Measurements from ENCODE around the gene NECTIN2. TPM values are rescaled to one million over a fixed set of nuclear protein-coding genes. Genes with fewer than 3 reads are reported as not detected.

NECTIN2 gene
- total RNA-seq, 2 experiments from 2014 or later: 0.36 to 0.65 TPM

DNA sequence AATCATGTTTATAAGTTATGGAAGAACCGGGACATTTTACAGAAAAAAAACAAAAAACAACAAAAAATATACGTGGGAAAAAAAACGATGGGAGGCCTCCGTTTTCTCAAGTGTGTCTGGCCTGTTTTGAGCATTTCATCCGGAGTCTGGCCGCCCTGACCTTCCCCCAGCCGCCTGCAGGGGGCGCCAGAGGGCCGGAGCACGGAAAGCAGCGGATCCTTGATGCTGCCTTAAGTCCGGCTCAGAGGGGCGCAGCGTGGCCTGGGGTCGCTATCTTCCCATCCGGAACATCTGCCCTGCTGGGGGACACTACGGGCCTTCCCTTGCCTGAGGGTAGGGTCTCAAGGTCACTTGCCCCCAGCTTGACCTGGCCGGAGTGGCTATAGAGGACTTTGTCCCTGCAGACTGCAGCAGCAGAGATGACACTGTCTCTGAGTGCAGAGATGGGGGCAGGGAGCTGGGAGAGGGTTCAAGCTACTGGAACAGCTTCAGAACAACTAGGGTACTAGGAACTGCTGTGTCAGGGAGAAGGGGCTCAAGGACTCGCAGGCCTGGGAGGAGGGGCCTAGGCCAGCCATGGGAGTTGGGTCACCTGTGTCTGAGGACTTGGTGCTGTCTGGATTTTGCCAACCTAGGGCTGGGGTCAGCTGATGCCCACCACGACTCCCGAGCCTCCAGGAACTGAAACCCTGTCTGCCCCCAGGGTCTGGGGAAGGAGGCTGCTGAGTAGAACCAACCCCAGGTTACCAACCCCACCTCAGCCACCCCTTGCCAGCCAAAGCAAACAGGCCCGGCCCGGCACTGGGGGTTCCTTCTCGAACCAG, 57.7 kb downstream of the NECTIN2 start:
- peak; percentile 71 for ATAC-seq
- H3K4me1 Mint-ChIP-seq (ENCODE audit: low read depth): peaks cover 10% of the 10 kb centered on the region
- ChIA-PET CTCF (interaction anchor here (0.7 to 6.0 kb wide), 11 partner anchors 11 to 156 kb away, joined by 3 to 46 read pairs (median 4); partner anchors contain the start of gene TOMM40), POLR2A (interaction anchor here (0.8 to 4.1 kb wide), 7 partner anchors 9 to 100 kb away, joined by 3 to 27 read pairs (median 4); partner anchors contain the start of gene TOMM40)
- H3K27me3 Mint-ChIP-seq: peaks cover 19% of the 10 kb centered on the region
- peak; percentile 83 for DNase-seq
- H3K36me3 Mint-ChIP-seq (ENCODE audit: low read depth): peaks cover 21% of the 10 kb centered on the region
- intact Hi-C loops (cut with micrococcal nuclease): loop anchor here (5.0 kb wide), 1 partner anchor 48 kb away; no protein-coding TSS in a partner anchor
- TF ChIP-seq, protein P1, sequence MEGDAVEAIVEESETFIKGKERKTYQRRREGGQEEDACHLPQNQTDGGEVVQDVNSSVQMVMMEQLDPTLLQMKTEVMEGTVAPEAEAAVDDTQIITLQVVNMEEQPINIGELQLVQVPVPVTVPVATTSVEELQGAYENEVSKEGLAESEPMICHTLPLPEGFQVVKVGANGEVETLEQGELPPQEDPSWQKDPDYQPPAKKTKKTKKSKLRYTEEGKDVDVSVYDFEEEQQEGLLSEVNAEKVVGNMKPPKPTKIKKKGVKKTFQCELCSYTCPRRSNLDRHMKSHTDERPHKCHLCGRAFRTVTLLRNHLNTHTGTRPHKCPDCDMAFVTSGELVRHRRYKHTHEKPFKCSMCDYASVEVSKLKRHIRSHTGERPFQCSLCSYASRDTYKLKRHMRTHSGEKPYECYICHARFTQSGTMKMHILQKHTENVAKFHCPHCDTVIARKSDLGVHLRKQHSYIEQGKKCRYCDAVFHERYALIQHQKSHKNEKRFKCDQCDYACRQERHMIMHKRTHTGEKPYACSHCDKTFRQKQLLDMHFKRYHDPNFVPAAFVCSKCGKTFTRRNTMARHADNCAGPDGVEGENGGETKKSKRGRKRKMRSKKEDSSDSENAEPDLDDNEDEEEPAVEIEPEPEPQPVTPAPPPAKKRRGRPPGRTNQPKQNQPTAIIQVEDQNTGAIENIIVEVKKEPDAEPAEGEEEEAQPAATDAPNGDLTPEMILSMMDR (IDR thresholded peaks at IDR 0.05): peak; percentile 97
- H3K9me3 Mint-ChIP-seq: no peaks in the 10 kb centered on the region
- H3K4me3 Mint-ChIP-seq: no peak overlapping the region
- no peak overlapping the region for H3K27ac Mint-ChIP-seq

DNA sequence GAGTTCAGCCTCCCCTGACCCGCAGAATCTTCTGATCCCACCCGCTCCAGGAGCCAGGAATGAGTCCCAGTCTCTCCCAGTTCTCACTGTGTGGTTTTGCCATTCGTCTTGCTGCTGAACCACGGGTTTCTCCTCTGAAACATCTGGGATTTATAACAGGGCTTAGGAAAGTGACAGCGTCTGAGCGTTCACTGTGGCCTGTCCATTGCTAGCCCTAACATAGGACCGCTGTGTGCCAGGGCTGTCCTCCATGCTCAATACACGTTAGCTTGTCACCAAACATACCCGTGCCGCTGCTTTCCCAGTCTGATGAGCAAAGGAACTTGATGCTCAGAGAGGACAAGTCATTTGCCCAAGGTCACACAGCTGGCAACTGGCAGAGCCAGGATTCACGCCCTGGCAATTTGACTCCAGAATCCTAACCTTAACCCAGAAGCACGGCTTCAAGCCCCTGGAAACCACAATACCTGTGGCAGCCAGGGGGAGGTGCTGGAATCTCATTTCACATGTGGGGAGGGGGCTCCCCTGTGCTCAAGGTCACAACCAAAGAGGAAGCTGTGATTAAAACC, 58.4 kb downstream of the NECTIN2 start:
- POLR2A ChIA-PET: interaction anchor here (0.8 to 4.1 kb wide), 6 partner anchors 9 to 99 kb away, joined by 3 to 27 read pairs (median 4); partner anchors contain the start of gene TOMM40
- Mint-ChIP-seq H3K27ac (no peak overlapping the region), H3K4me1 (ENCODE audit: low read depth) (peaks cover 10% of the 10 kb centered on the region), H3K36me3 (ENCODE audit: low read depth) (peaks cover 21% of the 10 kb centered on the region), H3K4me3 (no peak overlapping the region), H3K9me3 (no peaks in the 10 kb centered on the region), H3K27me3 (peaks cover 19% of the 10 kb centered on the region)
- CTCF ChIA-PET: interaction anchor here (0.7 to 6.0 kb wide), 11 partner anchors 10 to 155 kb away, joined by 3 to 46 read pairs (median 4); partner anchors contain the start of gene TOMM40
- DNase-seq (no peak), ATAC-seq (no peak)
- TF ChIP-seq, protein P1 (IDR thresholded peaks at IDR 0.05): no peak
- intact Hi-C loops (cut with micrococcal nuclease): loop anchor here (5.0 kb wide), 1 partner anchor 48 kb away; no protein-coding TSS in a partner anchor

DNA sequence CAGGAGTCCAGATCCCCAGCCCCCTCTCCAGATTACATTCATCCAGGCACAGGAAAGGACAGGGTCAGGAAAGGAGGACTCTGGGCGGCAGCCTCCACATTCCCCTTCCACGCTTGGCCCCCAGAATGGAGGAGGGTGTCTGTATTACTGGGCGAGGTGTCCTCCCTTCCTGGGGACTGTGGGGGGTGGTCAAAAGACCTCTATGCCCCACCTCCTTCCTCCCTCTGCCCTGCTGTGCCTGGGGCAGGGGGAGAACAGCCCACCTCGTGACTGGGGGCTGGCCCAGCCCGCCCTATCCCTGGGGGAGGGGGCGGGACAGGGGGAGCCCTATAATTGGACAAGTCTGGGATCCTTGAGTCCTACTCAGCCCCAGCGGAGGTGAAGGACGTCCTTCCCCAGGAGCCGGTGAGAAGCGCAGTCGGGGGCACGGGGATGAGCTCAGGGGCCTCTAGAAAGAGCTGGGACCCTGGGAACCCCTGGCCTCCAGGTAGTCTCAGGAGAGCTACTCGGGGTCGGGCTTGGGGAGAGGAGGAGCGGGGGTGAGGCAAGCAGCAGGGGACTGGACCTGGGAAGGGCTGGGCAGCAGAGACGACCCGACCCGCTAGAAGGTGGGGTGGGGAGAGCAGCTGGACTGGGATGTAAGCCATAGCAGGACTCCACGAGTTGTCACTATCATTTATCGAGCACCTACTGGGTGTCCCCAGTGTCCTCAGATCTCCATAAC, 59.5 kb downstream of the NECTIN2 start, which contains the start of gene APOE:
Gene APOE, plus strand, starts transcription at position 360 of the 724 bp plus-strand sequence. CDS start 829 bp downstream, outside the sequence.
- no peak for ATAC-seq
- TF ChIP-seq, protein P1 (IDR thresholded peaks at IDR 0.05): no peak
- H3K27ac Mint-ChIP-seq: no peak within 1 kb of the TSS
- no peak for DNase-seq
- H3K9me3 Mint-ChIP-seq: no peaks in the 10 kb centered on the region
- peaks cover 14% of the 10 kb centered on the region for H3K36me3 Mint-ChIP-seq (ENCODE audit: low read depth)
- intact Hi-C loops (cut with micrococcal nuclease): no loop called here
- peaks cover 10% of the 10 kb centered on the region for H3K4me1 Mint-ChIP-seq (ENCODE audit: low read depth)
- POLR2A ChIA-PET: interaction anchor here (0.6 to 4.1 kb wide), 6 partner anchors 9 to 109 kb away, joined by 3 to 27 read pairs (median 4); partner anchors contain the start of gene TOMM40
- no peak within 1 kb of the TSS for H3K4me3 Mint-ChIP-seq
- CTCF ChIA-PET: interaction anchor here (0.8 to 6.0 kb wide), 4 partner anchors 11 to 154 kb away, joined by 3 to 46 read pairs (median 4); no protein-coding TSS in a partner anchor
- H3K27me3 Mint-ChIP-seq: peaks cover 19% of the 10 kb centered on the region

DNA sequence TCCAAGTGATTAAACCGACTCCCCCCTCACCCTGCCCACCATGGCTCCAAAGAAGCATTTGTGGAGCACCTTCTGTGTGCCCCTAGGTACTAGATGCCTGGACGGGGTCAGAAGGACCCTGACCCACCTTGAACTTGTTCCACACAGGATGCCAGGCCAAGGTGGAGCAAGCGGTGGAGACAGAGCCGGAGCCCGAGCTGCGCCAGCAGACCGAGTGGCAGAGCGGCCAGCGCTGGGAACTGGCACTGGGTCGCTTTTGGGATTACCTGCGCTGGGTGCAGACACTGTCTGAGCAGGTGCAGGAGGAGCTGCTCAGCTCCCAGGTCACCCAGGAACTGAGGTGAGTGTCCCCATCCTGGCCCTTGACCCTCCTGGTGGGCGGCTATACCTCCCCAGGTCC, 61.5 kb downstream of the NECTIN2 start:
- no peak for ATAC-seq
- Mint-ChIP-seq H3K9me3 (no peaks in the 10 kb centered on the region), H3K27me3 (peaks cover 24% of the 10 kb centered on the region), H3K4me1 (ENCODE audit: low read depth) (peaks cover 10% of the 10 kb centered on the region), H3K36me3 (ENCODE audit: low read depth) (peaks cover 6% of the 10 kb centered on the region), H3K4me3 (no peak overlapping the region), H3K27ac (no peak overlapping the region)
- no peak for DNase-seq
- CTCF ChIA-PET: no interaction called here
- TF ChIP-seq, protein P1 (IDR thresholded peaks at IDR 0.05): no peak
- POLR2A ChIA-PET: interaction anchor here (0.6 to 1.1 kb wide), 2 partner anchors 47 to 324 kb away, joined by 3 to 5 read pairs; no protein-coding TSS in a partner anchor
- intact Hi-C loops (cut with micrococcal nuclease): no loop called here
